ENCODE results near the gene ERC2.

ERC2 gene

GRCh38 chr3:56339244-56339643, 129.0 kb downstream of the ERC2 start:
- H3K36me3 ChIP-seq (ENCODE audit: insufficient read depth, low read length): no peaks in the 10 kb centered on the region
- H3F3A ChIP-seq (ENCODE audit: insufficient read depth, low read length): no peaks in the 10 kb centered on the region
- H3K27me3 ChIP-seq (ENCODE audit: insufficient read depth, low read length): 0 out of 2 replicates have a peak, but pooled peaks cover 3% of the 10 kb centered on the region
- no peak overlapping the region for H3K27ac ChIP-seq (ENCODE audit: low read depth, low read length, poor library complexity, severe bottlenecking)
- H3K4me3 ChIP-seq (ENCODE audit: low read depth, low read length, poor library complexity, severe bottlenecking): no peak overlapping the region
- no peaks in the 10 kb centered on the region for H3K9me2 ChIP-seq (ENCODE audit: low read depth, low read length)
- TF ChIP-seq CTCF (IDR thresholded peaks at IDR 0.05; ENCODE audit: low read length): no peak
- TF ChIP-seq EZH2 (IDR thresholded peaks at IDR 0.05; ENCODE audit: borderline replicate concordance, low read length): no peak
- H3K4me2 ChIP-seq (ENCODE audit: low read length): no peak overlapping the region
- H3K9ac ChIP-seq (ENCODE audit: low read length): no peak overlapping the region
- H4K20me1 ChIP-seq (ENCODE audit: insufficient read depth, low read length): no peaks in the 10 kb centered on the region
- no peak overlapping the region for H2AFZ ChIP-seq (ENCODE audit: low read length)
- no peaks in the 10 kb centered on the region for H3K4me1 ChIP-seq (ENCODE audit: insufficient read depth, low read length, severe bottlenecking)
- H3K79me2 ChIP-seq (ENCODE audit: insufficient read depth, low read length): no peaks in the 10 kb centered on the region
- no peaks in the 10 kb centered on the region for H3K9me3 ChIP-seq (ENCODE audit: low read length)

- H3K4me2 ChIP-seq (ENCODE audit: low read length): no peak overlapping the region
- no peaks in the 10 kb centered on the region for H3K9me2 ChIP-seq (ENCODE audit: low read depth, low read length)
- H3K27me3 ChIP-seq (ENCODE audit: insufficient read depth, low read length): no peaks in the 10 kb centered on the region
- no peak overlapping the region for H3K4me3 ChIP-seq (ENCODE audit: low read depth, low read length, poor library complexity, severe bottlenecking)
- H3K4me1 ChIP-seq (ENCODE audit: insufficient read depth, low read length, severe bottlenecking): no peaks in the 10 kb centered on the region
- H3K79me2 ChIP-seq (ENCODE audit: insufficient read depth, low read length): no peaks in the 10 kb centered on the region
- no peak overlapping the region for H3K27ac ChIP-seq (ENCODE audit: low read depth, low read length, poor library complexity, severe bottlenecking)
- H3K36me3 ChIP-seq (ENCODE audit: insufficient read depth, low read length): no peaks in the 10 kb centered on the region
- H4K20me1 ChIP-seq (ENCODE audit: insufficient read depth, low read length): no peaks in the 10 kb centered on the region
- no peaks in the 10 kb centered on the region for H3F3A ChIP-seq (ENCODE audit: insufficient read depth, low read length)
- no peak overlapping the region for H2AFZ ChIP-seq (ENCODE audit: low read length)
- TF ChIP-seq CTCF (IDR thresholded peaks at IDR 0.05; ENCODE audit: low read length) (no peak), EZH2 (IDR thresholded peaks at IDR 0.05; ENCODE audit: borderline replicate concordance, low read length) (no peak)
- no peak overlapping the region for H3K9ac ChIP-seq (ENCODE audit: low read length)
- H3K9me3 ChIP-seq (ENCODE audit: low read length): no peaks in the 10 kb centered on the region
Observed at GRCh38 chr3:56336023-56336422, 132.2 kb downstream of the ERC2 start.

GRCh38 chr3:56324473-56324872, 143.8 kb downstream of the ERC2 start:
- H3K79me2 ChIP-seq (ENCODE audit: insufficient read depth, low read length): no peaks in the 10 kb centered on the region
- H3K9me2 ChIP-seq (ENCODE audit: low read depth, low read length): no peaks in the 10 kb centered on the region
- no peaks in the 10 kb centered on the region for H4K20me1 ChIP-seq (ENCODE audit: insufficient read depth, low read length)
- H2AFZ ChIP-seq (ENCODE audit: low read length): no peak overlapping the region
- no peaks in the 10 kb centered on the region for H3K9me3 ChIP-seq (ENCODE audit: low read length)
- no peak overlapping the region for H3K27ac ChIP-seq (ENCODE audit: low read depth, low read length, poor library complexity, severe bottlenecking)
- H3K27me3 ChIP-seq (ENCODE audit: insufficient read depth, low read length): no peaks in the 10 kb centered on the region
- no peak overlapping the region for H3K9ac ChIP-seq (ENCODE audit: low read length)
- H3K36me3 ChIP-seq (ENCODE audit: insufficient read depth, low read length): no peaks in the 10 kb centered on the region
- H3K4me3 ChIP-seq (ENCODE audit: low read depth, low read length, poor library complexity, severe bottlenecking): no peak overlapping the region
- no peaks in the 10 kb centered on the region for H3F3A ChIP-seq (ENCODE audit: insufficient read depth, low read length)
- H3K4me1 ChIP-seq (ENCODE audit: insufficient read depth, low read length, severe bottlenecking): peaks cover 51% of the 10 kb centered on the region
- H3K4me2 ChIP-seq (ENCODE audit: low read length): no peak overlapping the region
- TF ChIP-seq EZH2 (IDR thresholded peaks at IDR 0.05; ENCODE audit: borderline replicate concordance, low read length): no peak
- no peak for TF ChIP-seq CTCF (IDR thresholded peaks at IDR 0.05; ENCODE audit: low read length)
